Mucosa of gallbladder (tissue), 1 donor: ENCODE data around the gene PI4K2A. TPM values are rescaled to one million over a fixed set of nuclear protein-coding genes. Genes with fewer than 3 reads are reported as not detected.

ENCODE experiments used
- DNase-seq: peaks from one replicate; pipeline ENCODE4 v3.0.0-alpha.2; 2020; ENCODE audit warnings: low spot score
- total RNA-seq: library from RNA; stranded (reverse); gene quantifications from one replicate; pipeline ENCODE4 v1.2.1, GENCODE V29; 2021
- donor health status: DM: no; HTN: no; CAD: no.

PI4K2A gene
- 22.3 TPM for total RNA-seq

DNA sequence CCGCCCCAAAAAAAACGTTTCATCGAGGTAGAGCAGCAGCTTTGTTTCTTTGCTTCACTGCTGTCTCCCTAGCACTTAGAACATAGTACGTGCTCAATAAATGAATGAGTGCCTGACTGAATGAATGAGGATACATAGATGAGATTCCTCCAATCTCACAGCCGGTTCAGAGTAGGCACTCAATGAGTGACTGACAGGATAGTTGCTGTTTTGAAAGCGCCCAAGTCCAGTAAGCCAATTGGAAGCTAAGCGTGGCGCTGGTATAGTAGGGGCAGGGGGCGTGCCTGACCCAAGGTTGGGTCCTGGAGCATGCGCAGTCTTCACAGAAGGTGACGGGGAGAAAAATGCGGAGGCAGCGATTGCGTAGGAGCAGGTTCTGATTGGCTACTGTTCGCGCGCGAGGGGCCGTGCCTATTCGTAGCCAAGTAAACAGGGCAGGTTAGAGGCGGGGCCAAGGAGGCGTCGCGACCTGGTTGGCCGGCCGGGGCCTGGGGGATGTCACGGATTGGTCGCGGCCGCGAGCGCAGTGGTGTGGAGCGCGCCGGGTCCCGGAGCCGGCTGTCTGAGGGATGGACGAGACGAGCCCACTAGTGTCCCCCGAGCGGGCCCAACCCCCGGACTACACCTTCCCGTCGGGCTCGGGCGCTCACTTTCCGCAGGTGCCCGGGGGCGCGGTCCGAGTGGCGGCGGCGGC is at the start of gene PI4K2A:
TSS of gene PI4K2A (plus strand) at position 498 of the 694 bp plus-strand sequence. CDS start at position 570, 72 bp downstream.
- DNase-seq, result peak; percentile 99

DNA sequence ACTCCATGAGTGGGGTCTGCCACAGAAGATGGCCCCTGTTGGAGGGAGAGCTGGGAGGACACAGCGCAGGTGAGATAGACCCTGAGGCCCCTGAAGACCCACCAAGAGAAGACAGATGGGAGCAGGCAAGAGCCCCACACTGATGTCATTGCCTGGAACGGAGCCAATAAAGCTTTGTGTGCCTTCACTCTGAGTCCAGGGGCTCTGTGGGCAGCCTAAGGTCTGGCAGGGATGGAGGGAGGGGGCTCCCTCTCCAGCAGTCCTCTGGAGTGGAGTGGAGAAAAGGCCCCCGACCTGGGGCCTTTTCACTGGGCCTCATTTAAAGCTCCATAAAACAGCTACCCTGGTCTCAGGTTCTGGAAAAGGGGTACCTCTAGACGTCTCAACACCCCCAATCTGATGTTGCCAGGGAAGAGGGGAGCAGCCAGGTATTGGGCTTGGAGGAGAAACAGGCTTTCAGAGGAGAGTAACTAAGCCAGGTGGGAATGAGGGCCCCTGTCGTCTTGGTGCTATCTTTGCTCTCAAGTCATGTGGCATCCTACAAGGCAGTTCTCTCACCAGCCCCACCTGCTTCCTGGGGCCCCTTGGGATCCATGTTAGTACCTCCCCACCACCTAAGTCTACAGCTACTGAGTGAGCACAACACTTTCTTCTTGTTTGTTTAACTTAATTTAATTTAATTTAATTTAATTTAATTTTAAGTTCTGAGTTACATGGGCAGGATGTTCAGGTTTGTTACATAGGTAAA is 49.5 kb upstream of the PI4K2A start:
- DNase-seq, result no peak

DNA sequence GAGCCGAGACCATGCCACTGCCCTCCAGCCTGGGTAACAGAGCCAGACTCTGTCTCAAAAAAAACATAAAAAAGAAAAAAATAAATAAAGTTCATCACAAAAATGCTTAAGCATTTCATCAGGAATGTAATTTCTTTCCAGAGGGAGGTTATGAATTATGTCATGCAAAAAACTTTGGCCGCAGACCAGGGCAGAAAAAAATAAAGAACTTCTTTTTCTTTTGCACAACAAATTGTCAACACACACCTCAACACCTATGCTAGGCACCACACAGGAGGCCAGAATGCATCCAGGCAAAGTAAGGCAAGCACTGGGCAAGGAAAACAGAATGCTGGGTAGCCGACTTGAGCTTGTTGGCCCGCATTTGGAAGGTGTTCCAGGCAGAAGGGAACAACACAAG is 47.0 kb upstream of the PI4K2A start:
- DNase-seq, result no peak

DNA sequence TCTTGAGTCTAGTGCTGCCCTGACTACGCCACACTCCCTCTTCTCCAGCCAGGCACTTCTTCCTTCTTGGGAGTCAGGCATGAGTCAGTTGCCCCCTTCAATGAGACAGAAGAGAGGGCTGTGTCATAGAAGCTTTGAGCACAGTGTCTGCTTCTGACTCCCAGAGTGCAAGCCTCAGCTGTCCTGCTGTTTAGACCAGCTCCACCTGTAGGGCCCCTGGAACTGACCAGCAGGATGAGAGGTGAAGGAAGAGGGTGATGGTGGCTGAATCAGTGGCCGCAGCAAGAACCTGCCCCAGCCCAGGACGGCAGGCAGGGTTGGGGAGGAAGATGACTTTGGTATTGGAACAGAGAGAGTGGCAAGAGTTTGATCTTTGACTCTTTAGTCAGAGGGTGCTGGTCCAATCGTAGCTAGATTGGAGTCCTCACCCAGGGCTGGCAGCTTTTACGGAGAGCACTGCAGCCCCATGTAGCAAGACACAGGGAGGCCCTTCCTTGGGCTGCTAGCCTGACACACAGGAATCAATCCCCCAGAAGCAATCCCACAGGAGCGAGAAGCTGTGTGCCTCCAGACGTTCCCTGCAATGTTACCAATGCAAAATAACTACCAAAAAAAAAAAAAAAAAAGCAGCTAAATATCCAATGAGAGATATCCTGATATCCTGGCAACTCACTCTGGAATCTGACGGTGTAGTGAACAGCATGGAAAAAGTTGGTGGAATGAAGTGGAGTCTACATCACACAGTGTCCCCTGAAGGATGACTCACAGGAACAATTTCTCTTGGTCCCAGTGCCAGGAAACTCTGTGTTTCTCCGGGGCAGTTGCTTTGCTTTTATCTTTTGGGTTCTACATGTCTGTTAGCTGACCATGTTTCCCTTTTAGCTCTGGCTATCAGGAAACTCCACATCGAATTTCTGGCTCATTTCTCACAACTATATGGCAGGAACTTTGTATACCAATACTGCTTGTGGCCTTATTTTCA is 44.1 kb upstream of the PI4K2A start:
- DNase-seq, result peak; percentile 64

DNA sequence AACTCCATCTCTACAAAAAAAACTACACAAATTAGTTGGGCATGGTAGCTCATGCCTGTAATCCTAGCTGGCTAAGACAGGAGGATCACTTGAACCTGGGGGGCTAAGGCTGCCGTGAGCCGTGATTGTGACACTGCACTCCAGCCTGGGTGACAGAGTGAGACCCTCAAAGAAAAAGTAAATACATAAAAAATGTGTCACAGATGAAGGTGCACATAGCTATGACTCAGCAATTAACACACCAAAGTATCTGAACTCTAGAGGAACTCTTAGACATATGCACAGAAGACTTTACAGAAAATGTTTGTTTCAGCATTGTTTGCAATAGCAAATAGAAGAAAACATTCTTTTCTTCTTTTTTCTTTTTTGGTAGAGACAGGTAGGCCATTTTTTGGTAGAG is 42.7 kb upstream of the PI4K2A start:
- DNase-seq, result no peak

DNA sequence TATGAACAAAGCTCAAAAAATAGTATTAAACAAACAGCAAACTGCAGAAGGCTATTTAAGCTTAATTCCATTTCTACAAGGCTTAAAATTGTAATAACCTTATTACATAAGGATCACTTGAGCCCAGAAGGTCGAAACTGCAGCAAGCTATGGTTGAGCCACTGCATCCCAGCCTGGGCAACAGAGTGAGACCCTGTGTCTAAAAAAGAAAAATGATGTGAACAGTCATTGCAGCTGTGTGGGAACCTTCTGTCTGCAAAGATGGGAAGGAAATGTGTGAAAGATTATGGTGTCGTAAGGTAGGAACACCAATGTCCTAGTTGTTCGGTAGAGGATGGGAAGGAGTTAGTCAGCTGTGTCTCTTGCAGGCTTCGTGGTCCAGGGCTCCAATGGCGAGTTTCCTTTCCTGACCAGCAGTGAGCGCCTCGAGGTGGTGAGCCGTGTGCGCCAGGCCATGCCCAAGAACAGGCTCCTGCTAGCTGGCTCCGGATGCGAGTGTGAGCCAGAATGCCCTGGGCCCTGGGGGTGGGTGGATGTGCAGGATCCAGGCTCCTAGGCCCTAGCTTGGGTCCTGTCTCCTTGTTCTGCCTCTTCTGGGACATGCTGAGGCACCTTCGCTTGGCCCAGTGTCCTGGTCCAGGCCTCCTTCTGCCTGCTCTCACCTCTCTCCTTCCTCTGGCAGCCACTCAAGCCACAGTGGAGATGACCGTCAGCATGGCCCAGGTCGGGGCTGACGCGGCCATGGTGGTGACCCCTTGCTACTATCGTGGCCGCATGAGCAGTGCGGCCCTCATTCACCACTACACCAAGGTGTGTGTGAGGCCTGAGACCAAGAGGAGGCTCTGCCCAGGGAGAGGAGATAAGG is 41.8 kb upstream of the PI4K2A start:
- no peak for DNase-seq

DNA sequence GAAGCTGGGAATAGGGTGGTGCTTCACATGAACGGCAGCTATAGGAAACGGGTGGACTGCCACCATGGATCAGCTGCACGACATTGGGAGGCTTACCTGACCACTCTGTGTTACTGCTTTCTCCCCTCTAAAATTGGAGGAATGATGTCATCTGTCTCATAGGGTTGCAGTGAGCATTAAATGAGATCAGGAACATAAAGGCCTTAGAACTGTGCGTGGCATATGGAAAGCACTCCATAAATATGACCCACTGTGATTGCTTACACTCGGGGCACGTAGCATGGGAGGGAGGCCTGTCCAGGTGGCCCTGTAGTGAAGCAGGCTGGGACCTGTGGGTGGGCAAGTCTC is 41.2 kb upstream of the PI4K2A start:
- no peak for DNase-seq

DNA sequence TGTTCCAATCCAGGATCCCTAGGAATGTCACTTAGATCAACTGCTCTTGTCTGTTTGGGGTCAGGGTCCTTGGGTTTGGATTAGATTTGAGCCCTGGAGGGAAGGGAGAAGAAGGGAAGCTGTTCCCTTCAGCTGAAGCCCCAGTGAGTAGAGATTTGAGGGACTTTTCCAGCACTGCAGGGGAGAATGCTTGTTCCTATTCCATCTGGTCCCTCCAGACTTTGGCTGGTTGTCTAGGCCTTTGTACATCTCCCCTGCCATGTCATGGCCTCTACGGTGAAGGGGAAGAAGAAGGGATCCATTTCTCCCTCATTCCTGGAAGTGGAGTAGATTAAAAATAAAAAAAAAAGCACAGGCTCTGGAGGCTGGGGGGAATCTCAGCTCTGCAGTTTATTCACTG is 39.9 kb upstream of the PI4K2A start:
- DNase-seq, result no peak

DNA sequence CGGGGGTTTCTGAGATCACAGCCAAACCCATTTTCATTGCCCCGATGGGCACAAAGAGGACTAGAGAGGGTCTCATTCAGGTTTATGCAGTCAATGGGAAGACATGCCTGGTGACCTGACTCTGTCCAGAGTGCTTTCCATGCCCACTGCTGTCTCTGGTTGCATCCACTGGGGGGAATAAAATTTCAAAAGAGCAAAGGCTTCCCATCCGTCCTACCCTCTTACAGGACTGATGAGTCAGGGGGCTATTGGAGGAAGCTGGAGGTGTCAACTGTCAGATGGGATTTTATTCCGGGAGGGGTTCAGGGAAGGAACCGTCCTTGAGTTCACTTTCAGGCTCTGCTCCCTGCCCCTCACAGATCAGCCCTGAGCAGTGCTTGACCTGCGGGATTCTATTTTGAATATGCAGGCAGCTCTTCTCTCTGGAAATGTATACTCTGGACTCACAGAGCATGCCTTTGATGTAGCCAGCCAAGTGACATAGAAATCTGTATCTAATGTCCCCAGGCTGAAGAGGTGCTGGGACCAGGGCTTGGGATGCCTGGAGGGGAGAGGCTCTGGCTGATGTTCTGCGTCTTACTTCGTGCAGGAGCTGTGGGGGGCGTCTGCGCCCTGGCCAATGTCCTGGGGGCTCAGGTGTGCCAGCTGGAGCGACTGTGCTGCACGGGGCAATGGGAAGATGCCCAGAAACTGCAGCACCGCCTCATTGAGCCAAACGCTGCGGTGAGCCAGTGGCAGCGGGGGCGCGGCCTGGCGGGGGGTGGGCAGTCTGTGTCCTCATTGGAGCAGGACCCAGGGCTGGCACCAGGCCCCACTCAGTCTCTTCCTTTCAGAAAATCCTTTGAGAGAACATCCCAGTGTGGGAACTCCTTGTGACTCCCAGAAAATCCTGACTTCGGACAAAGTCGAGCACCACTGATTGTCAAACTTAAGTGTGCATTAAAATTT is 38.9 kb upstream of the PI4K2A start:
- DNase-seq, result no peak

DNA sequence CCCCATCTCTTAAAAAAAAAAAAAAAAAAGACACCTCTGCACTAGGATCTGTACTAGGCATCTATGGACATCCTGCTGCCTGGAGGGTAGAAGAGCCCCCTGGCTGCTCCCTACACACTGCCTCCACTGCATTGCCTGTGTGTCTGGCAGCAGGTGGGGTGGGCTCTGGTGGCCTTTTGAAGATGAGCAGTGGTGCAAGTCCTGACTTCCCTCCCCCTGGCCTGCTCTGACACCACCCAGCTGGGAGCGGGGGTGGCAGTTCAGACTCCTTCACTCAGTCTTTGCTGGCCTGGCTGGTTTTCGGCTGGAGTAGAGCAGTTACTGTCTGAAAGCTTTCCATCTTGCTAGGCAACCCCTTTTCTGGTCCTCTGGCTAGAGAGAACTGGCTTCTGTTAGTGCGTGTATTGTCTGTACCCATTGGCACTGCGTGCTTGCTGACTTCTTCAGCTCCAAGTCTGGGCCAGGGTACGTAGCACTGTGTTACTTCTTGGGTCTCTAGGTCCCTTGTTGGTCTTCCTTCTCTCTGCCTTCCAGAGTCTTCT is 33.3 kb upstream of the PI4K2A start:
- no peak for DNase-seq

DNA sequence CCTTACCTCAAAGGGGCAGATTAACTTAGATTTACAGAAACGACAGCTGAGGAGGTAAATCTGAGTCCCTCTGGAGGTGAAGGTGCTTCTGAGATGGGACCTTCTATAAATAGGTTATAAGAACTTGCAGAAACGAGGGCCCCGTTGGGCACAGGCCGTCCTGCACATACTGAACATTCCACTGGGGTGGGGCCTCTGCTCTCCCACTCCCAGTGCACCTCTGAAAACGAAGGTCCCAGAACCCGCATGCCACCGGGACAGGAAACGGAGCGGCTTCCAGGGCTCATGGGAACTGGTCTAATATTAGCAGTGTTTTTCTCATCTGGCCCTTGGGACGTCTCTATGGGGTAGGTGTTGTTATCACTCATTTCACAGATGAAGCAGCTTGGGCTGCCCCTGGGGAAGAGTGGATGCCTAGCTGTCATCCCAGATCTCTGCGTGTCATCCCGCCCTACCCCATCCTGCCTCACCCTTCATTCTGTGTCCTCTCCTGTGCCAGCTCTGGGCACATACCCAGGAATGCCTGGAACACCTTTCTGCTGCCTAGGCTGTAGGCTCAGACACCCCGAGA is 31.4 kb upstream of the PI4K2A start:
- no peak for DNase-seq

DNA sequence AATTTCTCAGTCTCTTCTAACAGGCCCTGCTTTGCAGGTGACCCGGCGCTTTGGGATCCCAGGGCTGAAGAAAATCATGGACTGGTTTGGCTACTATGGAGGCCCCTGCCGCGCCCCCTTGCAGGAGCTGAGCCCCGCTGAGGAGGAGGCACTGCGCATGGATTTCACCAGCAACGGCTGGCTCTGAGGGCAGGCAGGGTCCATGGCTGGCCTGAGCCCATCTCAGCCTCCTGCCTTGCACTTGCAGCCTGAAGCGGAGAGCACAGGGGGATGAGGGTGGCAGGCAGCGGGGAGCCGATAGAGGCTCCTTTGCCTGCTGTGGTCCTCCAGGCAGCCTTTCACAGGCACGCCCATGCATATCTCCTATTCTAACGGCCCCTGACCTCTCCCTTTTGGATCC is 29.0 kb upstream of the PI4K2A start:
- no peak for DNase-seq

DNA sequence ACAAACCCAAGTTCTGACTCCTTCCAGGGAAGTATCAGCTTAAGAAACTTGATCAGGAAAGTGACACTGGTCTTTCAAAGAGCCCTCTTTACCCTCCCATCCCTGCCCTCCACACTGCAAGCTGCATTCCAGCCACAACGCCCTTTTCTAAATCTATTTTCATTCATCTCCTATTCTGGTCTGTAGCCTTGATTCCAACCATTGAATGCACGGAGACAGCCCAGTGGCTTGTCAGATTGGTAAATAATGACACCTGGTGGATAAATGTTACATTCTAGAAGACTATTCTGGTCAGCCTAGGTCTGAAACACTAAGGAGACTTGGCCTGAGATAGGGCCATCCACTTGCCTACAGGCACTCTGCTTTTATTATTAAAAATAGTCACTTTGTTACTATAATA is 28.1 kb upstream of the PI4K2A start:
- DNase-seq, result no peak

DNA sequence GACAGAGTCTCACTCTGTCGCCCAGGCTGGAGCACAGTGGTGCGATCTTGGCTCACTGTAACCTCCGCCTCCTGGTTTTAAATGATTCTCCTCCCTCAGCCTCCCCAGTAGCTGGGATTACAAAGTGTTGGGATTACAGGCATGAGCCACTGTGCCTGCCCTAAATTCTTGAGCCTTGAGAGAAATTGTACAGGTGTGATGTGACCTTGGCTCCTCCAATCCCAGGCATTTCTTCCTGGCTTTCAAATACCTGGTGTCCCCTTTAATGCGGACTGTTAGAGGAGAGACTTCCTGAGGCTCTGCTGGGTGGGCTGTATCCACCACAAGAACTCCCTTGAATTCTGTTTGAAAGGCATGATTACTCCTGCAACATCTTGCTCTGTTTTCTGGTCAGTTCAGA is 22.2 kb upstream of the PI4K2A start:
- no peak for DNase-seq

DNA sequence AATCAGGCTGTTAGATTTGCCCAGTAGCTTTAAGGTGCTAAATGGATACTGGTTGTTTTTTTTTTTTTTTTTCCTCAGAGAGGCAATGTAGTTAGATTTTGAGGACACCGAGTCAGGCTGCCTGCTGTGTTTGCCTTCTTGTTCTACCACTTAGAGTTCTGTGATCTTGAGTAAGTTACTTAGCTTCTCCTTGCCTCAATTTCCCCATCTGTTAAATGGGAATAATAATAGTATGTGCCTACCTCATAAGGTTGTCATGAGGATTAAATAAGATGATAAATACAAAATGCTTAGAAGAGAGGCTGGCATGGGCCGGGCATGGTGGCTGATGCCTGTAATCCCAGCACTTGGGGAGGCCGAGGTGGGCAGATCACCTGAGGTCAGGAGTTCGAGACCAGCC is 21.7 kb upstream of the PI4K2A start:
- DNase-seq, result no peak

DNA sequence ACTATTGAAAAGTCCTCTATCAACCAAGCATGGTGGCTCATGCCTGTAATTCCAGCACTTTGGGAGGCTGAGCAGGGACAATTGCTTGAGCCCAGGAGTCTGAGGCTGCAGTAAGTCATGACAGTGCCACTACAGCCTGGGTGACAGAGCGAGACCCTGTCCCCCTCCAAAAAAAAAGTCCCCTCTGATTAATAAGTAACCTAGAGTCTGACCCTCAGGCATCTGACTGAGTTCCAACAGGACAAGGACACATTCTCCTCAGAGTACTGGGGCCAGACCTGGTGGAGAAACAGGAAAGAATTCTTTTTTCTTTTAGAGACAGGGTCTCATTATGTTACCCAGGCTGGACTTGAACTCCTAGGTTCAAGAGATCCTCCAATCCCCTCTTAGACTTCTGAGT is 17.2 kb upstream of the PI4K2A start:
- DNase-seq, result no peak

DNA sequence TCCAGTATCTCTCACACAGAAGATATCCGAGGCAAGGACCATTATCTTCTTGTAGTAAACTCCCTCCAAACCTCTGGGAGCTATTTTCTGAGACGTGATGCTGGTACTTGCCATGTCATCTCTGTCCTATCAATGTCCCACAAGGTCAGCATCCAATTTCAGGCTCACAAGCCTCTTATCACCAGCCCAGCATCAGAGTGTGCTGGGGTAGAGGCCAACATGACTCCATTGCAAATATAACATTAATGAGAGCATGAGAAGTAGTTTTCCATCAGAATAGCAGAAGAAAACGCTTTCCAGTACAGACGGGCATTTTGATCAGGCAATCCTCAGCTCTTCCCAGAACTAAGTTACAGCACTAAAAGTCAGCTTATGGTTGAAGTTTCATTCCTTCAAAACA is 12.7 kb upstream of the PI4K2A start:
- no peak for DNase-seq

DNA sequence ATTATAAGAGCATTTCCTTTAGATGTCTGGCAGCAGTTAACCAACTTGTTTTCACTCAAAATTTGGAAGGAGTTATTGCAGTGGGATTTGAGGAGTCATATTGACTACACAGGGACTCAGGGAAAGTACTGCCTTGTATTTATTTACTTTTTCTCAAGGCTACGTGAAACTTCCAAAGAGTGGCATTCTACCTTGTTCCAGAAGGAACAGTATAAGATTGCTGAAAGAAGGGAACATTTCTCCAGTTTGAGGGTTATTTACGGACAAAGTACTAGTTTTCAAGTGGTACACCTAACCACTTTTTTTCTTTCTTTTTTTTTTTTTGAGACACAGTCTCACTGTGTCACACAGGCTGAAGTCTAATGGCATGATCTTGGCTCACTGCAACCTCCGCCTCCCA is 12.2 kb upstream of the PI4K2A start:
- no peak for DNase-seq

DNA sequence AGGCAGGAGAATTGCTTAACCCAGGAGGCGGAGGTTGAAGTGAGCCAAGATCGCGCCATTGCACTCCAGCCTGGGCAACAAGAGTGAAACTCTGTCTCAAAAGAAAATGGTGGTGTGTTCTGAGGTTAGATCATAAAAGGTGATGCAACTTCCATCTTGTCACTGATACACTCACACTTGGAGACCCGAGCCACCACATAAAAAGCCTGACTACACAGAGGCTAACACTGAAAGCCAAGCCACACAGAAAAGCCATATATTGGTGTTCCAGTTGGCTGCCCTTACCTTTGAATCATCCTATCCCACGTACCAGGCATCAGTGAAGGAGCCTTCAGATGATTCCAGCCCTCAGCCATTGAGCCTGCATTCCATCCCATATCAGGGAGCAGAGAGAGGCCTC is 11.2 kb upstream of the PI4K2A start:
- no peak for DNase-seq

DNA sequence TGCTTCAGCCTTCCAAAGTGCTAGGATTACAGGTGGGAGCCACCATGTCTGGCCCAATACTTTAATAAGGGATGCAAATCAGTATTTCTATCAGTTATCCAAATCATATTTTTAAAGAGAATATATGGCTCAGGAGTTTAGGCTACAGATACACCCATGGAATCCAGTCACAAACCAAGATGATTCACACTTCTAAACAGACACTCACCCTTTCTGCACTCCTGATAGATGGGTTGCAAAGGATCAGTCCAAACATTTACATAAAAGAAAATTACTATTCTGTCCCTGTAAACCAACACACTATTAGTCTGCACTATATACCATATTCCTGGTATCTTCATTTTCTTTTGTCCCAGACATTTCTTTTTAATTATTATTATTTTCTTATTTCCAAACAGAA is 9.4 kb upstream of the PI4K2A start:
- DNase-seq, result no peak
